T-cell (primary cell): ENCODE results near the gene B3GALT5. TPM values are rescaled to one million over a fixed set of nuclear protein-coding genes. Genes with fewer than 3 reads are reported as not detected.

ENCODE experiments used
- ATAC-seq, 4 experiments: fragments of 200-7000 bp in 3 of 4; fragments of 150-1000 bp in 1 of 4; cut with Tn5 transposase; replicated peaks in 1 of 4; 1 replicate in 3 of 4; 2 replicates in 1 of 4; pipeline ENCODE4 v1.10.0; 2021; ENCODE audit warnings: moderate library complexity in 3 of 4, mild to moderate bottlenecking in 2 of 4, moderate number of reproducible peaks in 1 of 4
- CTCF ChIA-PET, 2 donors: fragments of 300-600 bp; sonication (Branson Sonifier 250); formaldehyde crosslinking; loops; one replicate each; lab custom pipeline; 2022; ENCODE audit warnings: antibody characterized with exemption in 2 of 2; lab: Charles Lee
- POLR2A ChIA-PET, 2 donors: fragments of 300-600 bp; sonication (Branson Sonifier 250); formaldehyde crosslinking; loops; one replicate each; lab custom pipeline; 2022; ENCODE audit warnings: antibody characterized with exemption in 2 of 2; lab: Charles Lee
- DNase-seq, 35 experiments: peaks; one replicate each; pipeline versions ENCODE4 v3.0.0 to v3.0.0-alpha.2; 2013 to 2023
- H3K27ac ChIP-seq: one replicate; pipeline ENCODE4 v1.5.1; 2013; ENCODE audit warnings: low read length
- H3K27me3 ChIP-seq, 2 experiments: replicated peaks in 1 of 2; 1 replicate in 1 of 2; 2 replicates in 1 of 2; pipeline versions ENCODE4 v1.6.1 to v1.7.0; 2013; ENCODE audit warnings: low read length in 1 of 2, mixed read lengths in 1 of 2; ENCODE audit not compliant: control insufficient read depth in 2 of 2, insufficient read depth in 2 of 2; ENCODE audit errors: extremely low read depth in 1 of 2
- H3K36me3 ChIP-seq, 2 donors: 1 replicate in 1 of 2; 2 replicates in 1 of 2; pipeline versions ENCODE4 v1.6.1 to v1.7.0; 2013; ENCODE audit warnings: low read length in 1 of 2; ENCODE audit not compliant: control insufficient read depth in 2 of 2, insufficient read depth in 1 of 2; ENCODE audit errors: extremely low read depth in 1 of 2
- H3K4me1 ChIP-seq, 2 experiments: 1 replicate in 1 of 2; 2 replicates in 1 of 2; pipeline versions ENCODE4 v1.6.1 to v1.7.0; 2013; ENCODE audit warnings: low read length in 2 of 2, mixed read lengths in 1 of 2; ENCODE audit not compliant: insufficient read depth in 2 of 2, control insufficient read depth in 1 of 2; ENCODE audit errors: extremely low read depth in 1 of 2
- H3K4me3 ChIP-seq, 2 donors: 1 replicate in 1 of 2; 2 replicates in 1 of 2; pipeline versions ENCODE4 v1.5.1 to v1.7.0; 2013; ENCODE audit warnings: mild to moderate bottlenecking in 2 of 2, low read length in 1 of 2, moderate library complexity in 1 of 2; ENCODE audit not compliant: control insufficient read depth in 1 of 2; ENCODE audit errors: extremely low read depth in 1 of 2
- H3K9me3 ChIP-seq: 2 replicates; pipeline ENCODE4 v1.7.0; 2013
- H3K27ac Mint-ChIP-seq, 2 donors: one replicate each; pipeline ENCODE4 v1.8.0; 2020 to 2021; ENCODE audit warnings: mild to moderate bottlenecking in 2 of 2, mixed read lengths in 2 of 2
- H3K27me3 Mint-ChIP-seq, 2 donors: one replicate each; pipeline ENCODE4 v1.8.0; 2021 to 2022; ENCODE audit warnings: mixed read lengths in 2 of 2
- H3K36me3 Mint-ChIP-seq: one replicate; pipeline ENCODE4 v1.8.0; 2021; ENCODE audit warnings: mixed read lengths
- H3K4me1 Mint-ChIP-seq, 3 donors: one replicate each; pipeline ENCODE4 v1.8.0; 2020 to 2022; ENCODE audit warnings: mixed read lengths in 3 of 3, mild to moderate bottlenecking in 1 of 3
- H3K4me3 Mint-ChIP-seq, 3 donors: one replicate each; pipeline ENCODE4 v1.8.0; 2020 to 2022; ENCODE audit warnings: mild to moderate bottlenecking in 3 of 3, mixed read lengths in 3 of 3, moderate library complexity in 3 of 3
- H3K9me3 Mint-ChIP-seq, 3 donors: one replicate each; pipeline ENCODE4 v1.8.0; 2020 to 2022; ENCODE audit warnings: mixed read lengths in 3 of 3
- WGBS: methylation state at CpG from one replicate; pipeline ENCODE4 v1.1.5; 2013; ENCODE audit warnings: missing lambda C conversion rate; ENCODE audit not compliant: insufficient coverage; 5-methylcytosine and 5-hydroxymethylcytosine counted together
- total RNA-seq, 35 experiments: library from RNA in 6 of 35; stranded (reverse) in 6 of 35; fragments of 120-200 nt in 1 of 35; gene quantifications; one replicate each; pipeline versions ENCODE4 v1.2.1 to v1.2.4 and lab custom pipeline; 2013 to 2026

Gene B3GALT5
- total RNA-seq, 5 donors from 2014 or later (not counting 1 experiment from before 2014, with no cell fraction given), result 0.03 to 0.09 (median 0.06) TPM; not detected in 2

DNA sequence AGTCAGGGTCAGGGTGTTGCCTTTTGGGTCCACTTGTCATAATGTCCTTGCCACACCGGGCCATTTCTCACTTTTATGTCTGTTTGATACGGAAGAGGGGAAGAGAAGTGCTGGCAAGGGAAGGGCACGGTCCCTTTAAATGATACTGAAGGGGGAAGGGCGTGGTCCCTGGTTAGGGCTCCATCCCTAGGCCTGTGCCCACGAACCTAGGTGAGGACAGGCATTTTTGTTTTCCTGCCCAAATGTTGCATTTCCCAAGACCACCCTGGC lies 25.2 kb downstream of the B3GALT5 start:
- Mint-ChIP-seq H3K4me3 (no peak overlapping the region), H3K36me3 (no peaks in the 10 kb centered on the region), H3K9me3 (peaks cover 0 to 15% (median 0%) of the 10 kb centered on the region in 3 donors), H3K27ac (no peak overlapping the region), H3K27me3 (peaks cover 12 to 41% of the 10 kb centered on the region in 2 donors), H3K4me1 (no peaks in the 10 kb centered on the region)
- H3K4me1 ChIP-seq, result no peaks in the 10 kb centered on the region
- ATAC-seq, result no peak
- H3K4me3 ChIP-seq, result no peak overlapping the region
- CTCF ChIA-PET, result no interaction called here
- POLR2A ChIA-PET, result no interaction called here
- DNase-seq, result no peak
- H3K27ac ChIP-seq, result no peak overlapping the region
- no peaks in the 10 kb centered on the region for H3K9me3 ChIP-seq
- no peaks in the 10 kb centered on the region for H3K36me3 ChIP-seq
- WGBS, result 40% methylated on average over 1 of the region's 5 CpGs
- peaks cover 0 to 11% of the 10 kb centered on the region in 2 experiments for H3K27me3 ChIP-seq

DNA sequence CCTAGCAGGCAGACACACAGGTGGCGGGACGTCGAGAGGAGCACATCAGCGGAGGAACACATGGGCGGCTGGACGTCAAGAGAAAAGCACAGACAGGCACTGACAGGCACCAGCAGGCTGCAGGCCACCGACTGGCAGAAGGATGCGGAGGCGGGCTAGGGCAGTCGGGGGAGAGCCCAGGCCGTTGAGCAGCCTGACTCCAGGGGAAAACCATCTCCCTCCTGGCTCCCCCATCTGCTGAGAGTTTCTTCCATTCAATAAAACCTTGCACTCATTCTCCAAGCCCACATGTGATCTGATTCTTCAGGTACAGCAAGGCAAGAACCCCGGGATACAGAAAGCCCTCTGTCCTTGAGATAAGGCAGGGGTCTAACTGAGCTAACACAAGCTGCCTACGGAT lies 25.5 kb downstream of the B3GALT5 start:
- no peak overlapping the region for H3K27ac Mint-ChIP-seq
- no peaks in the 10 kb centered on the region for H3K36me3 Mint-ChIP-seq
- POLR2A ChIA-PET, result no interaction called here
- H3K9me3 ChIP-seq, result no peaks in the 10 kb centered on the region
- H3K4me3 Mint-ChIP-seq, result no peak overlapping the region
- H3K4me1 Mint-ChIP-seq, result no peaks in the 10 kb centered on the region
- CTCF ChIA-PET, result no interaction called here
- H3K27me3 Mint-ChIP-seq, result peaks cover 12 to 41% of the 10 kb centered on the region in 2 donors
- H3K9me3 Mint-ChIP-seq, result peaks cover 0 to 15% (median 0%) of the 10 kb centered on the region in 3 donors
- DNase-seq (no peak), ATAC-seq (no peak)
- no peak overlapping the region for H3K4me3 ChIP-seq
- H3K27ac ChIP-seq, result no peak overlapping the region
- WGBS, result 87% methylated on average over 10 of the region's 13 CpGs
- no peaks in the 10 kb centered on the region for H3K36me3 ChIP-seq
- H3K4me1 ChIP-seq, result no peaks in the 10 kb centered on the region
- H3K27me3 ChIP-seq, result peaks cover 0 to 11% of the 10 kb centered on the region in 2 experiments

DNA sequence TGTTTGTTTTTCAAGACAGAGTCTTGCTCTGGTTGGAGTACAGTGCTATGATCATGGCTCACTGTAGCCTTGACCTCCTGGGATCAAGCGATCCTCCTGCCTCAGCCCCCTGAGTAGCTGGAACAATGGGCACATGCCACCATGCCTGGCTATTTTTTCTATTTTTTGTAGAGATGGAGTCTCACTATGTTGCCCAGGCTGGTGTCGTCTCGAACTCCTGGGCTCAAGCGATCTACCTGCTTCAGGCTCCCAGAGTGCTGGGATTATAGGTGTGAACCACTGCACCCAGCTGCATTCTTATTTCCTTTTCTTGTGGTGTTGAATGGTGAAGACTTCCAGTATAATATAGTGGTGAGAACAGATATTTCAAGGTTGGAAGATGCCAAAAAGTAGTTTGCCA lies 28.0 kb downstream of the B3GALT5 start:
- WGBS, result 97% methylated on average over 4 of the region's 4 CpGs
- no peaks in the 10 kb centered on the region for H3K9me3 ChIP-seq
- H3K36me3 Mint-ChIP-seq, result no peaks in the 10 kb centered on the region
- no peaks in the 10 kb centered on the region for H3K36me3 ChIP-seq
- peaks cover 0 to 10% (median 0%) of the 10 kb centered on the region in 3 donors for H3K9me3 Mint-ChIP-seq
- H3K4me1 Mint-ChIP-seq, result no peaks in the 10 kb centered on the region
- H3K27me3 Mint-ChIP-seq, result peaks cover 10 to 45% of the 10 kb centered on the region in 2 donors
- H3K27me3 ChIP-seq, result peaks cover 0 to 9% of the 10 kb centered on the region in 2 experiments
- H3K4me1 ChIP-seq, result no peaks in the 10 kb centered on the region
- ChIA-PET POLR2A (no interaction called here), CTCF (no interaction called here)
- ATAC-seq, result no peak
- no peak for DNase-seq
- no peak overlapping the region for H3K4me3 Mint-ChIP-seq
- H3K27ac ChIP-seq, result no peak overlapping the region
- H3K27ac Mint-ChIP-seq, result no peak overlapping the region
- H3K4me3 ChIP-seq, result no peak overlapping the region

DNA sequence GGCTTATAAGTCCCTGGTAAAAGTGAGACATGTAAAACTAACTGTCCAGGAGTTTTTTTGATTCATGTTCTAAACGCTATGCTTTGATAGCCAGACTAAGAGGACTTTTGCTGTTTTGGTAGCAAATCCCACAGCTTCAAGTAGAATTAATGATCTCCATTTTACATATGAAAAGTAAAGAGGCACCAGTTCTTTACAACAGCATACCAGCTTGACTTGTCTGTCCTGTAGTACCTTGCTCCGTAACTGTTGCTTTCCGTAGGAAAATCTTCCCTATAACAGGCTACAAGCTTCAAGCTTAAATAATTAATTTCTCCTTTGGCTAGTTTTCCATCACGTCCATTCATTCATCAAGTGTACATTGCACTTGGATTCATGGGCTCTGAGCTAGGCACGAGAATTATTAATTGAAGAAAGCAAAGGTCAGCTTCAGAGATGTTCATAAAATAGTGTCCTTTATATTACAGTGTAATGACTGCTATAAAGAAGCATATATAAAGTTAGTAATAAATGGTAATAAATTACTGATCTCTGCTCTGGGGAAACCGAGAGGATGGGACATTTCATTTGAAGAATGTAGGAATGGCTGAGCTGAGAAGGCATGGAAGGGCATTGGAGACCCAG lies 29.2 kb downstream of the B3GALT5 start:
- Mint-ChIP-seq H3K36me3 (no peaks in the 10 kb centered on the region), H3K27ac (no peak overlapping the region), H3K27me3 (peaks cover 9 to 34% of the 10 kb centered on the region in 2 donors), H3K4me3 (no peak overlapping the region), H3K4me1 (no peaks in the 10 kb centered on the region), H3K9me3 (peaks cover 0 to 9% (median 0%) of the 10 kb centered on the region in 3 donors)
- no peaks in the 10 kb centered on the region for H3K4me1 ChIP-seq
- no peak for ATAC-seq
- CTCF ChIA-PET, result no interaction called here
- no peak overlapping the region for H3K4me3 ChIP-seq
- no peaks in the 10 kb centered on the region for H3K36me3 ChIP-seq
- peaks cover 0 to 9% of the 10 kb centered on the region in 2 experiments for H3K27me3 ChIP-seq
- DNase-seq, result no peak
- no CpG with 5 or more reads among the region's 6 CpGs for WGBS
- H3K9me3 ChIP-seq, result no peaks in the 10 kb centered on the region
- POLR2A ChIA-PET, result no interaction called here
- no peak overlapping the region for H3K27ac ChIP-seq

DNA sequence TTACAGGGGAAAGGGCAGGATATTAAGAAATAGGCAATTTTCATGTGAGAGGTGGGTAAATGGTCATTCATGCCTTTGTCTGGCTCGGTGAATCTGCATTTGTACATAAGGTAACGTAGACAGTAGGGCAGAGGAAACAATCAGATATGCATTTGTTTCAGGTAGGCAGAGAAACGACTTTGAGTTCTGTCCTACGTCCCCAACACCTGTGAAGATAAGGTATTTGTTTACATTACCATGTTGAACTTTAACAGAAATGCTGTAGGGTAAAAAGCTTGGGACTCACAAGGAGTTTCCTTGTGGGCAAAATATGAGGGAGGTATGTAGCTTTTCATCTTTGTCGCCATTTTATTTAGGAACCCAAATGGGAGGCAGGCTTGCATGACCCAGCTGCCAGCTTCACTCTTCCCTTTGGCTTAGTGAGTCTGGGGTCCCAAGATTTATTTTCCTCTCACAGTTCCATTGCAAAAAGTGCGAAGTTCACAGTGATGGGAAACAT lies 31.4 kb downstream of the B3GALT5 start:
- no peak overlapping the region for H3K4me3 ChIP-seq
- Mint-ChIP-seq H3K36me3 (no peaks in the 10 kb centered on the region), H3K4me3 (no peak overlapping the region), H3K4me1 (no peaks in the 10 kb centered on the region), H3K9me3 (peaks cover 0 to 4% (median 0%) of the 10 kb centered on the region in 3 donors), H3K27me3 (peaks cover 7 to 20% of the 10 kb centered on the region in 2 donors), H3K27ac (no peak overlapping the region)
- 66% methylated on average over 4 of the region's 6 CpGs for WGBS
- no peak for DNase-seq
- no peaks in the 10 kb centered on the region for H3K36me3 ChIP-seq
- no peaks in the 10 kb centered on the region for H3K9me3 ChIP-seq
- H3K27ac ChIP-seq, result no peak overlapping the region
- no peak for ATAC-seq
- CTCF ChIA-PET, result no interaction called here
- H3K27me3 ChIP-seq, result peaks cover 0 to 9% of the 10 kb centered on the region in 2 experiments
- no peaks in the 10 kb centered on the region for H3K4me1 ChIP-seq
- POLR2A ChIA-PET, result no interaction called here

DNA sequence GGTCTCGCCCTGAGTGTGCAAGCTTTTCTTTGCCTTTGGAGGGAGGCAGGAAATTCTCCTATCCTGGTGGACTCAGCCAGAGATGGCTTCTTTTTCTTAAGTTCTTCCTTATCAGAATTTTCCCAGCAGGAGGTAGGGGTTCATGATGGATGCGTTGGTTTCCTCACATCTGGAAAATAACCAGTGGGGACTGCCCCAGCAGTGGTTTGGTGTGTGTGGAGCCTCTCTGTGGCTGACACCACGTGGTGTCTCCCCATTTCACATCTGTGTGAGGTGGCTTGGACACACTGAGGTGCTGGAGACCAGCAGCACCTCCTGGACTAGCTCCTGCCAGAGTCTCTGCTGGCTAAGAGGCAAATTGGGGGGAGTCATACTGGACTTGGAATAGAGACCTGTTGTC lies 32.6 kb downstream of the B3GALT5 start:
- no peak overlapping the region for H3K4me3 ChIP-seq
- ATAC-seq (no peak), DNase-seq (no peak)
- Mint-ChIP-seq H3K4me1 (no peaks in the 10 kb centered on the region), H3K9me3 (peaks cover 0 to 4% (median 0%) of the 10 kb centered on the region in 3 donors), H3K36me3 (no peaks in the 10 kb centered on the region), H3K27ac (no peak overlapping the region), H3K27me3 (peaks cover 5 to 20% of the 10 kb centered on the region in 2 donors), H3K4me3 (no peak overlapping the region)
- H3K27ac ChIP-seq, result no peak overlapping the region
- 29% methylated on average over 1 of the region's 3 CpGs for WGBS
- H3K4me1 ChIP-seq, result no peaks in the 10 kb centered on the region
- peaks cover 0 to 8% of the 10 kb centered on the region in 2 experiments for H3K27me3 ChIP-seq
- ChIA-PET POLR2A (no interaction called here), CTCF (no interaction called here)
- no peaks in the 10 kb centered on the region for H3K9me3 ChIP-seq
- H3K36me3 ChIP-seq, result no peaks in the 10 kb centered on the region
